Smooth muscle cell (in vitro differentiated cells): Measurements from ENCODE around the gene ARMS2. TPM values are rescaled to one million over a fixed set of nuclear protein-coding genes. Genes with fewer than 3 reads are reported as not detected.

Experiments used
- DNase-seq: peaks from one replicate; lab custom pipeline; 2025; ENCODE audit not compliant: unreplicated experiment; lab: John Stamatoyannopoulos, UW
- H2AFZ ChIP-seq: fragments of 200-600 bp; sonication (generic); 2 replicates; pipeline ENCODE4 v1.6.0; 2016; ENCODE audit warnings: antibody characterized with exemption, low read depth, mild to moderate bottlenecking
- H3F3A ChIP-seq: fragments of 200-600 bp; sonication (generic); 2 replicates; pipeline ENCODE4 v1.6.0; 2017; ENCODE audit warnings: antibody characterized with exemption, low read depth
- H3K27ac ChIP-seq: fragments of 200-600 bp; sonication (generic); 2 replicates; pipeline ENCODE4 v1.5.1; 2016; ENCODE audit warnings: low read depth, mild to moderate bottlenecking
- H3K27me3 ChIP-seq: fragments of 200-600 bp; sonication (generic); 2 replicates; pipeline ENCODE4 v1.6.1; 2016; ENCODE audit warnings: low read depth, mild to moderate bottlenecking
- H3K36me3 ChIP-seq: fragments of 200-600 bp; sonication (generic); 2 replicates; pipeline ENCODE4 v1.5.1; 2016; ENCODE audit warnings: low read depth
- H3K4me1 ChIP-seq: fragments of 200-600 bp; sonication (generic); 2 replicates; pipeline ENCODE4 v1.5.1; 2016; ENCODE audit warnings: low read depth
- H3K4me2 ChIP-seq: fragments of 200-600 bp; sonication (generic); 2 replicates; pipeline ENCODE4 v1.6.0; 2016; ENCODE audit warnings: mild to moderate bottlenecking
- H3K4me3 ChIP-seq: fragments of 200-600 bp; sonication (generic); 2 replicates; pipeline ENCODE4 v1.5.1; 2016; ENCODE audit warnings: mild to moderate bottlenecking
- H3K79me2 ChIP-seq: fragments of 200-600 bp; sonication (generic); 2 replicates; pipeline ENCODE4 v1.6.0; 2016; ENCODE audit warnings: low read depth, mild to moderate bottlenecking
- H3K9ac ChIP-seq: fragments of 200-600 bp; sonication (generic); 2 replicates; pipeline ENCODE4 v1.6.0; 2016; ENCODE audit warnings: low read depth
- H3K9me3 ChIP-seq: fragments of 200-600 bp; sonication (generic); replicated peaks from 2 replicates; pipeline ENCODE4 v1.5.1; 2016; ENCODE audit warnings: low read depth
- H4K20me1 ChIP-seq: fragments of 200-600 bp; sonication (generic); 2 replicates; pipeline ENCODE4 v1.6.0; 2016; ENCODE audit warnings: low read depth
- CTCF ChIP-seq: fragments of 200-600 bp; sonication (generic); IDR thresholded peaks from 2 replicates; pipeline ENCODE4 v1.5.1; 2017; ENCODE audit warnings: borderline replicate concordance, mild to moderate bottlenecking, antibody characterized with exemption; ENCODE audit not compliant: insufficient read depth, poor library complexity, severe bottlenecking
- WGBS: methylation state at CpG from one replicate; pipeline ENCODE4 v1.1.7; 2016; ENCODE audit warnings: low lambda C conversion rate; 5-methylcytosine and 5-hydroxymethylcytosine counted together
- polyA plus RNA-seq: library from polyadenylated mRNA; unstranded; fragments of >200 nt; fragmentation: Nextera tagmentation; extraction: Ambion mirVana; gene quantifications from 2 replicates; pipeline ENCODE4 v1.2.1, GENCODE V29; 2016
- total RNA-seq: library from RNA; depleted of rRNA; stranded (reverse); fragments of >200 nt; gene quantifications from 2 replicates; pipeline ENCODE4 v1.2.3, GENCODE V29; 2014

ARMS2 gene
- total and polyA plus RNA-seq, 2 experiments from 2014 or later, result not detected

GRCh38 chr10:122495406-122496340 is 41.2 kb downstream of the ARMS2 start:
- Histone ChIP-seq H3K9ac (no peak overlapping the region), H3K4me1 (peaks cover 6% of the 10 kb centered on the region), H3K79me2 (no peaks in the 10 kb centered on the region), H3K9me3 (no peaks in the 10 kb centered on the region), H3K27ac (no peak overlapping the region), H3K27me3 (no peaks in the 10 kb centered on the region), H3K4me2 (no peak overlapping the region), H2AFZ (no peak overlapping the region), H3K4me3 (no peak overlapping the region), H3F3A (no peaks in the 10 kb centered on the region), H3K36me3 (no peaks in the 10 kb centered on the region), H4K20me1 (no peaks in the 10 kb centered on the region)
- TF ChIP-seq CTCF, result no peak
- 70% methylated on average over 12 of the region's 12 CpGs for WGBS
- no peak for DNase-seq

GRCh38 chr10:122497241-122497640 is 42.8 kb downstream of the ARMS2 start:
- 100% methylated on average over 2 of the region's 2 CpGs for WGBS
- TF ChIP-seq CTCF, result no peak
- no peaks in the 10 kb centered on the region for H3K36me3 ChIP-seq
- H3K79me2 ChIP-seq, result no peaks in the 10 kb centered on the region
- no peak overlapping the region for H3K4me2 ChIP-seq
- H2AFZ ChIP-seq, result no peak overlapping the region
- H4K20me1 ChIP-seq, result no peaks in the 10 kb centered on the region
- no peaks in the 10 kb centered on the region for H3K4me1 ChIP-seq
- H3K27me3 ChIP-seq, result no peaks in the 10 kb centered on the region
- no peak overlapping the region for H3K4me3 ChIP-seq
- H3K9me3 ChIP-seq, result no peaks in the 10 kb centered on the region
- no peak for DNase-seq
- no peaks in the 10 kb centered on the region for H3F3A ChIP-seq
- no peak overlapping the region for H3K27ac ChIP-seq
- H3K9ac ChIP-seq, result no peak overlapping the region

- DNase-seq, result no peak
- Histone ChIP-seq H3K4me3 (no peak overlapping the region), H3K4me1 (no peaks in the 10 kb centered on the region), H3K4me2 (no peak overlapping the region), H3K27ac (no peak overlapping the region), H3K9ac (no peak overlapping the region), H2AFZ (no peak overlapping the region), H3K27me3 (no peaks in the 10 kb centered on the region), H3K79me2 (no peaks in the 10 kb centered on the region), H3K36me3 (no peaks in the 10 kb centered on the region), H3F3A (no peaks in the 10 kb centered on the region), H3K9me3 (no peaks in the 10 kb centered on the region), H4K20me1 (no peaks in the 10 kb centered on the region)
- 87% methylated on average over 5 of the region's 5 CpGs for WGBS
- TF ChIP-seq CTCF, result no peak
Observed at GRCh38 chr10:122498521-122498920, 44.1 kb downstream of the ARMS2 start.
